SK-N-SH (cell line): Measurements from ENCODE around the gene IMPG2. TPM values are rescaled to one million over a fixed set of nuclear protein-coding genes. Genes with fewer than 3 reads are reported as not detected.

Experiments
- CTCF ChIA-PET: fragments of 300-600, 350-600 bp; formaldehyde crosslinking; extraction: SDS; loops from one replicate; lab custom pipeline; 2021; lab: Yijun Ruan, JAX
- POLR2A ChIA-PET: fragments of 350-600 bp; sonication (Branson Sonifier 250); formaldehyde crosslinking; extraction: SDS; loops from one replicate; lab custom pipeline; 2020; ENCODE audit warnings: antibody characterized with exemption, inconsistent platforms; lab: Yijun Ruan, JAX
- DNase-seq: peaks from one replicate; pipeline ENCODE4 v3.0.0; 2012
- H2AFZ ChIP-seq: fragments of 200-600 bp; sonication (generic); 2 replicates; pipeline ENCODE4 v1.8.1; 2016; ENCODE audit warnings: antibody characterized with exemption, mild to moderate bottlenecking, low read depth
- H3F3A ChIP-seq: fragments of 200-600 bp; sonication (generic); replicated peaks from 2 replicates; pipeline ENCODE3; 2016; ENCODE audit warnings: antibody characterized with exemption, mild to moderate bottlenecking; ENCODE audit not compliant: insufficient read depth
- H3K27ac ChIP-seq, 2 experiments: fragments of 200-500 bp in 1 of 2; fragments of 200-600 bp in 1 of 2; sonication (Bioruptor generic) in 1 of 2; sonication (generic), shearing (Covaris generic) in 1 of 2; 2 replicates each; pipeline versions ENCODE4 v1.5.1 to v1.6.1; 2014 to 2016; ENCODE audit warnings: low read depth in 2 of 2, inconsistent platforms in 1 of 2, low read length in 1 of 2, mild to moderate bottlenecking in 1 of 2, mixed read lengths in 1 of 2
- H3K27me3 ChIP-seq: fragments of 200-600 bp; sonication (generic), shearing (Covaris generic); 2 replicates; pipeline ENCODE4 v1.6.1; 2016; ENCODE audit warnings: mixed run types; ENCODE audit not compliant: insufficient read depth
- H3K36me3 ChIP-seq, 2 experiments: fragments of 200-500 bp in 1 of 2; fragments of 200-600 bp in 1 of 2; sonication (Bioruptor generic) in 1 of 2; sonication (generic) in 1 of 2; replicated peaks in 1 of 2; 2 replicates each; pipeline versions ENCODE3 to v1.5.1; 2014 to 2016; ENCODE audit warnings: low read length in 1 of 2, mild to moderate bottlenecking in 1 of 2; ENCODE audit not compliant: insufficient read depth in 2 of 2, control insufficient read depth in 1 of 2
- H3K4me1 ChIP-seq, 2 experiments: fragments of 200-500 bp in 1 of 2; fragments of 200-600 bp in 1 of 2; sonication (Bioruptor generic) in 1 of 2; sonication (generic), shearing (Covaris generic) in 1 of 2; 2 replicates each; pipeline versions ENCODE4 v1.5.1 to v1.6.1; 2014 to 2016; ENCODE audit warnings: low read depth in 1 of 2, low read length in 1 of 2, mixed run types in 1 of 2; ENCODE audit not compliant: insufficient read depth in 2 of 2, control insufficient read depth in 1 of 2
- H3K4me2 ChIP-seq: fragments of 200-600 bp; sonication (generic), shearing (Covaris generic); 2 replicates; pipeline ENCODE4 v1.6.1; 2017; ENCODE audit warnings: mixed run types
- H3K4me3 ChIP-seq, 2 experiments: fragments of 200-500 bp in 1 of 2; fragments of 200-600 bp in 1 of 2; sonication (Bioruptor generic) in 1 of 2; sonication (generic), shearing (Covaris generic) in 1 of 2; 2 replicates each; pipeline versions ENCODE4 v1.5.1 to v1.8.1; 2014 to 2016; ENCODE audit warnings: low read depth in 2 of 2, inconsistent platforms in 1 of 2, low read length in 1 of 2, mild to moderate bottlenecking in 1 of 2, mixed read lengths in 1 of 2, moderate library complexity in 1 of 2
- H3K79me2 ChIP-seq: fragments of 200-600 bp; sonication (generic); 2 replicates; pipeline ENCODE4 v1.8.1; 2017; ENCODE audit warnings: mild to moderate bottlenecking; ENCODE audit not compliant: insufficient read depth
- H3K9ac ChIP-seq: fragments of 200-600 bp; sonication (generic); 2 replicates; pipeline ENCODE4 v1.6.1; 2017; ENCODE audit warnings: mixed run types
- H3K9me2 ChIP-seq: fragments of 200-600 bp; sonication (generic); 2 replicates; pipeline ENCODE4 v1.6.1; 2017; ENCODE audit warnings: mixed run types
- H3K9me3 ChIP-seq: fragments of 200-600 bp; sonication (generic); 2 replicates; pipeline ENCODE4 v1.6.1; 2017; ENCODE audit warnings: mixed run types, mild to moderate bottlenecking, moderate library complexity
- H4K20me1 ChIP-seq: fragments of 200-600 bp; sonication (generic); 2 replicates; pipeline ENCODE4 v1.6.1; 2017; ENCODE audit warnings: mild to moderate bottlenecking, mixed run types; ENCODE audit not compliant: insufficient read depth
- CHD2 ChIP-seq: fragments of 150-350 bp; IDR thresholded peaks from 2 replicates; pipeline ENCODE4 v1.6.1; 2018; ENCODE audit warnings: low read length; ENCODE audit not compliant: partially characterized antibody
- CTCF ChIP-seq: fragments of 200-600 bp; sonication (generic); IDR thresholded peaks from 2 replicates; pipeline ENCODE4 v1.6.1; 2017; ENCODE audit warnings: antibody characterized with exemption, mild to moderate bottlenecking, moderate library complexity
- EP300 ChIP-seq, 2 experiments: IDR thresholded peaks; 2 replicates each; pipeline versions ENCODE4 v1.4.0 to v1.6.1; 2012; ENCODE audit warnings: borderline replicate concordance in 1 of 2, low read depth in 1 of 2, low read length in 1 of 2
- FOSL2 ChIP-seq: IDR thresholded peaks from 2 replicates; pipeline ENCODE4 v1.4.0; 2012; ENCODE audit warnings: low read depth, mild to moderate bottlenecking, moderate library complexity, borderline replicate concordance
- FOXJ3 ChIP-seq: sonication (generic); formaldehyde crosslinking; IDR thresholded peaks from 2 replicates; pipeline ENCODE4 v1.5.1; 2020; ENCODE audit warnings: mild to moderate bottlenecking, missing genetic modification reagents
- GATA2 ChIP-seq: sonication (generic); formaldehyde crosslinking; IDR thresholded peaks from 2 replicates; pipeline ENCODE4 v1.5.0; 2020; ENCODE audit warnings: mild to moderate bottlenecking, missing genetic modification reagents
- IRF3 ChIP-seq: fragments of 150-350 bp; IDR thresholded peaks from 2 replicates; pipeline ENCODE4 v1.6.1; 2016; ENCODE audit warnings: mild to moderate bottlenecking, low read depth, low read length
- JUND ChIP-seq: IDR thresholded peaks from 2 replicates; pipeline ENCODE4 v1.4.0; 2012
- NRF1 ChIP-seq: IDR thresholded peaks from 2 replicates; pipeline ENCODE4 v1.6.1; 2012; ENCODE audit warnings: low read depth, mild to moderate bottlenecking, low read length
- PBX3 ChIP-seq: IDR thresholded peaks from 2 replicates; pipeline ENCODE4; 2012
- POLR2AphosphoS5 ChIP-seq: IDR thresholded peaks from 2 replicates; pipeline ENCODE4 v1.6.1; 2012; ENCODE audit warnings: low read depth, low read length
- RAD21 ChIP-seq: IDR thresholded peaks from 2 replicates; pipeline ENCODE4 v1.6.1; 2012; ENCODE audit warnings: mild to moderate bottlenecking, low read length
- RFX5 ChIP-seq: IDR thresholded peaks from 2 replicates; pipeline ENCODE4 v1.6.1; 2012; ENCODE audit warnings: mild to moderate bottlenecking, improper control_type of control experiment, low read length
- SMC3 ChIP-seq: IDR thresholded peaks from 2 replicates; pipeline ENCODE4 v1.6.1; 2012; ENCODE audit warnings: low read depth, low read length, improper control_type of control experiment
- TCF12 ChIP-seq: IDR thresholded peaks from 2 replicates; pipeline ENCODE4 v1.4.0; 2012
- TEAD4 ChIP-seq: IDR thresholded peaks from 2 replicates; pipeline ENCODE4 v1.4.0; 2012; ENCODE audit warnings: mild to moderate bottlenecking, borderline replicate concordance; ENCODE audit not compliant: insufficient read depth
- USF1 ChIP-seq: IDR thresholded peaks from 2 replicates; pipeline ENCODE4 v1.4.0; 2012; ENCODE audit warnings: low read depth, borderline replicate concordance
- ZBTB33 ChIP-seq: IDR thresholded peaks from 2 replicates; pipeline ENCODE4 v1.4.0; 2012; ENCODE audit warnings: low read depth, borderline replicate concordance
- WGBS: methylation state at CpG from one replicate; pipeline ENCODE4 v1.1.6; 2017; ENCODE audit warnings: low lambda C conversion rate; 5-methylcytosine and 5-hydroxymethylcytosine counted together
- polyA plus RNA-seq, 3 experiments: library from polyadenylated mRNA; depleted of rRNA; stranded (reverse); fragments of >200 nt; gene quantifications; 2 replicates each; pipeline ENCODE4 v1.2.3, GENCODE V29; 2012

IMPG2 gene
- polyA plus RNA-seq, 1 of the 3 experiments (the other 2 are of a cell fraction): 0.03 TPM

GRCh38 chr3:101243285-101244211, 76.8 kb downstream of the IMPG2 start:
- CTCF ChIA-PET: no interaction called here
- Histone ChIP-seq H3K27ac (0 out of 4 replicates have a peak overlapping the region, but pooled peaks of 1 of the 2 experiments have one; percentile 2), H3K9me2 (no peaks in the 10 kb centered on the region), H3K27me3 (no peaks in the 10 kb centered on the region), H3K4me3 (no peak overlapping the region), H3K4me2 (no peak overlapping the region), H2AFZ (peak overlapping the region; percentile 5; the same call in 1 of the 2 replicates), H3K9ac (no peak overlapping the region), H4K20me1 (no peaks in the 10 kb centered on the region), H3K9me3 (no peaks in the 10 kb centered on the region), H3K79me2 (no peaks in the 10 kb centered on the region), H3K4me1 (no peaks in the 10 kb centered on the region), H3K36me3 (no peaks in the 10 kb centered on the region), H3F3A (peaks cover 9% of the 10 kb centered on the region)
- TF ChIP-seq CHD2 (no peak), TCF12 (peak; percentile 69), USF1 (no peak), JUND (no peak), EP300 (IDR thresholded peaks at IDR 0.05; ENCODE audit: borderline replicate concordance in 1 of 2, low read depth in 1 of 2, low read length in 1 of 2) (no peak), FOSL2 (peak; percentile 20; the same call in 1 of the 2 replicates), NRF1 (no peak), PBX3 (peak; percentile 59), RFX5 (no peak), TEAD4 (0 out of 2 replicates have a peak, but pooled peaks have one; percentile 10)
- DNase-seq: no peak
- POLR2A ChIA-PET: no interaction called here
- 71% methylated on average over 4 of the region's 4 CpGs for WGBS

- Histone ChIP-seq H4K20me1 (no peaks in the 10 kb centered on the region), H3K36me3 (no peaks in the 10 kb centered on the region), H3K9me3 (no peaks in the 10 kb centered on the region), H3K4me2 (no peak overlapping the region), H3K9ac (no peak overlapping the region), H3K4me3 (no peak overlapping the region), H3K4me1 (no peaks in the 10 kb centered on the region), H3F3A (peaks cover 9% of the 10 kb centered on the region), H3K9me2 (no peaks in the 10 kb centered on the region), H3K27me3 (no peaks in the 10 kb centered on the region), H3K79me2 (no peaks in the 10 kb centered on the region), H3K27ac (no peak overlapping the region), H2AFZ (no peak overlapping the region)
- ChIA-PET POLR2A (no interaction called here), CTCF (no interaction called here)
- DNase-seq: no peak
- WGBS: 88% methylated on average over 1 of the region's 1 CpG
- TF ChIP-seq SMC3 (no peak), ZBTB33 (no peak), POLR2AphosphoS5 (no peak), RAD21 (no peak), FOXJ3 (CRISPR knock-in tag) (no peak), CTCF (no peak), USF1 (no peak), IRF3 (no peak), GATA2 (CRISPR knock-in tag) (no peak)
Measured at GRCh38 chr3:101240719-101241399, 79.5 kb downstream of the IMPG2 start.
